ENCODE data around the gene TOPAZ1. TPM values are rescaled to one million over a fixed set of nuclear protein-coding genes. Genes with fewer than 3 reads are reported as not detected.
A peak's percentile ranks its signal among the peaks of the same experiment; 100 is the strongest.

TOPAZ1 gene
- total RNA-seq, 1 donor from 2014 or later = not detected

DNA sequence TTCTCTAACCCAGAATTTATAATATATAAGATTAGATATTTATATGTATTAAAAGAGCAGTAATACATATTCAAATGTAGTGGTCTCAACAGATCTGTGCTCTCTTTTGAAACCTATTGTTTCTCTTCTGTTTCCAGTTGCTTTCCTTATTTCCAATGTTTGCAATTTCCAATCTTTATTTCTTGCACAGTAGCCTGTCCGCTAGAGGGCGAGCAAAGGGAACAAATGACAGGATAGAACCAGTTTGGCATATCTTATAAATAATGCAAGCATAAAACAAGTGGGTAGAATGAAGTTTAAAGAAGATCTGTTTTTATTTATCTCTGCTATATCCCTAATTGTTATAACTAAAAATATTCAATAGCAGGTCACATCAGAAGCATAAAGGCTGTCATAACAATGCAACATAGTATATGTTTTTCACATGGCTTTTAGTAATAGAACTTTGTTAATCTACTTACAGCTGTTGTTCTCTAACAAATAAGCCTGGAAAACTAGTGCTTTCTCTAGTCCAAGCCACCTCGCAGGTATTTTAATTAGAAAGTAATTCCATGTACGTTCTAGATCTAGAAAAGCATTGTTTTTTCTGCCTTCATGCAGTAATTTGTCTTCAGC is 81.8 kb downstream of the TOPAZ1 start:
- no peaks in the 10 kb centered on the region for H3K36me3 Mint-ChIP-seq
- peak; percentile 72 for TF ChIP-seq CTCF (IDR thresholded peaks at IDR 0.05; ENCODE audit: unreplicated experiment)
- H3K9me3 Mint-ChIP-seq = peaks cover 4% of the 10 kb centered on the region
- no peaks in the 10 kb centered on the region for H3K4me1 Mint-ChIP-seq
- H3K4me3 Mint-ChIP-seq = no peak overlapping the region
- H3K27me3 Mint-ChIP-seq (ENCODE audit: low read depth) = no peaks in the 10 kb centered on the region
- peak; percentile 43 to 58 for DNase-seq (ENCODE audit: low spot score in 2 of 2, unreplicated experiment in 2 of 2)
- no peak overlapping the region for H3K27ac Mint-ChIP-seq

DNA sequence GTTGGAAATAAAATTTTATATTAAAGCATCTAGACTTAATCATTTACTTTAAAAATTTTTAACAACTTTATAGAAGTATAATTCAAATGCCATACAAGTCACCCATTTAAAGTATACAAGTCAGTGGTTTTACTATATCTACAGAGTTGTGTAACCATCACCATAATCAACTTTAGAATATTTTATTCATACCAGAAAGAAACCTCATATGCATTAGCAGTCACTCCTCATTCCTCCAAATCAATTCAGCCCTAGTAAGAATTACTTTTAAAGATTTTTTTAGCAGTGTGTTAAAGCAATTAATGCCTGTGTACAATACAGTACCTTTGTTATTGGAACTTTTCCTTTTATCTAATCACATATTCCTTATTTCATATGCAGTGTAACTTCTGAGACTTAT is 82.9 kb downstream of the TOPAZ1 start:
- no peak for TF ChIP-seq CTCF (IDR thresholded peaks at IDR 0.05; ENCODE audit: unreplicated experiment)
- Mint-ChIP-seq H3K4me3 (no peak overlapping the region), H3K27me3 (ENCODE audit: low read depth) (no peaks in the 10 kb centered on the region), H3K9me3 (peaks cover 4% of the 10 kb centered on the region), H3K4me1 (no peaks in the 10 kb centered on the region), H3K27ac (no peak overlapping the region), H3K36me3 (no peaks in the 10 kb centered on the region)
- no peak for DNase-seq (ENCODE audit: low spot score in 2 of 2, unreplicated experiment in 2 of 2)

DNA sequence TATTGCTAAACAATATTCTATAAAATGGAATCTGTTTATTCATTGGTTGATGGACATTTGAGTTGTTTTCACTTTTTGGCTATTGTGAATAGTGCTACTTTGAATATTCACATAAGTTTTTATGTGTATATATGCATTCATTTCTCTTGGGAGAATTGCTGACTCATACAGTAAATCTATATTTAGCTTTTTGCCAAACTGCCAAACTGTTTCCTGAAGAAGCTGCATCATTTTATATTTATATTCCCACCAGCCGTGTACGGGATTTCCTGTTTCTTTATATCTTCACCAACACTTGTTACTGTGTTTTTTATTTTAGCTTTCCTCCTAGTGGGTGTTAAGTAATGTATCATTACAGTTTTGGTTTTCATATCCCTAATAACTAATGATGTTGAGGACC is 84.3 kb downstream of the TOPAZ1 start:
- no peak for TF ChIP-seq CTCF (IDR thresholded peaks at IDR 0.05; ENCODE audit: unreplicated experiment)
- H3K4me3 Mint-ChIP-seq = no peak overlapping the region
- H3K9me3 Mint-ChIP-seq = peaks cover 4% of the 10 kb centered on the region
- H3K27me3 Mint-ChIP-seq (ENCODE audit: low read depth) = no peaks in the 10 kb centered on the region
- no peak overlapping the region for H3K27ac Mint-ChIP-seq
- H3K36me3 Mint-ChIP-seq = no peaks in the 10 kb centered on the region
- DNase-seq (ENCODE audit: low spot score in 2 of 2, unreplicated experiment in 2 of 2) = no peak
- H3K4me1 Mint-ChIP-seq = no peaks in the 10 kb centered on the region

GRCh38 chr3:44326515-44326914 is 84.8 kb downstream of the TOPAZ1 start:
- no peaks in the 10 kb centered on the region for H3K4me1 Mint-ChIP-seq
- H3K4me3 Mint-ChIP-seq = no peak overlapping the region
- no peak for TF ChIP-seq CTCF (IDR thresholded peaks at IDR 0.05; ENCODE audit: unreplicated experiment)
- DNase-seq (ENCODE audit: low spot score in 2 of 2, unreplicated experiment in 2 of 2) = no peak
- H3K36me3 Mint-ChIP-seq = no peaks in the 10 kb centered on the region
- H3K27me3 Mint-ChIP-seq (ENCODE audit: low read depth) = no peaks in the 10 kb centered on the region
- peaks cover 4% of the 10 kb centered on the region for H3K9me3 Mint-ChIP-seq
- H3K27ac Mint-ChIP-seq = no peak overlapping the region

DNA sequence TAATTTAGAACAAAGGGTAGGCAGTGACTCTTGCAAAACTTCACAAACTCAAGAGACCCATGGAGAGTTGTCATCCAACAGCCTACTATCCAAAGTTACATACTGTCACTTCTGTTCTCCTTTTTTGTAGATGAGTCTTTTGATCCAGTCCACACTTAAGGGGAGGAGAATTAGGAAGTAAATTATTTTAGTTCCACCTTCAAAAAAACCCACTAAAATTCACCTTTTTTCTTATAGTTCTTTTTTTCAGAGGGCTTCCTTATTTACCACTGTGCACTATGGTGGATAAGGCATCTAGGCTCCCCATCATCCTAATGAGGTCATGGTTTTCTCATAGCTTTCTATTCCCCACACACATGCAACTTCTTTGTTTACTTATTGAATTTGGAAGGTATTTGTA is 88.3 kb downstream of the TOPAZ1 start:
- Mint-ChIP-seq H3K27ac (no peak overlapping the region), H3K9me3 (peaks cover 4% of the 10 kb centered on the region), H3K36me3 (no peaks in the 10 kb centered on the region), H3K4me3 (no peak overlapping the region), H3K4me1 (no peaks in the 10 kb centered on the region), H3K27me3 (ENCODE audit: low read depth) (peaks cover 4% of the 10 kb centered on the region)
- no peak for DNase-seq (ENCODE audit: low spot score in 2 of 2, unreplicated experiment in 2 of 2)
- no peak for TF ChIP-seq CTCF (IDR thresholded peaks at IDR 0.05; ENCODE audit: unreplicated experiment)

GRCh38 chr3:44330444-44330843 is 88.8 kb downstream of the TOPAZ1 start:
- no peak for TF ChIP-seq CTCF (IDR thresholded peaks at IDR 0.05; ENCODE audit: unreplicated experiment)
- Mint-ChIP-seq H3K27me3 (ENCODE audit: low read depth) (peaks cover 4% of the 10 kb centered on the region), H3K4me3 (no peak overlapping the region), H3K36me3 (no peaks in the 10 kb centered on the region), H3K27ac (no peak overlapping the region), H3K9me3 (peaks cover 4% of the 10 kb centered on the region), H3K4me1 (no peaks in the 10 kb centered on the region)
- no peak for DNase-seq (ENCODE audit: low spot score in 2 of 2, unreplicated experiment in 2 of 2)
